GM23338 (cell line): Measurements from ENCODE around the gene POLR1A. TPM values are rescaled to one million over a fixed set of nuclear protein-coding genes. Genes with fewer than 3 reads are reported as not detected.

Source experiments
- ATAC-seq: fragments of 200-7000 bp; cut with Tn5 transposase; 3 replicates; pipeline ENCODE4 v1.9.1; 2020
- DNase-seq: peaks from one replicate; pipeline ENCODE4 v3.0.0-alpha.2; 2015; ENCODE audit warnings: low spot score
- H2AFZ ChIP-seq: fragments of 200-600 bp; sonication (generic); 2 replicates; pipeline ENCODE4 v1.8.0; 2016; ENCODE audit warnings: antibody characterized with exemption, mild to moderate bottlenecking, moderate library complexity
- H3F3A ChIP-seq: fragments of 200-600 bp; sonication (generic); replicated peaks from 2 replicates; pipeline ENCODE4 v1.8.0; 2017; ENCODE audit warnings: antibody characterized with exemption, mixed run types, low read depth
- H3K27ac ChIP-seq: fragments of 200-600 bp; sonication (generic); 2 replicates; pipeline ENCODE4 v1.6.1; 2016; ENCODE audit warnings: low read depth
- H3K27me3 ChIP-seq: fragments of 200-600 bp; sonication (generic); 2 replicates; pipeline ENCODE4 v1.8.0; 2016; ENCODE audit warnings: mild to moderate bottlenecking, mixed run types, moderate library complexity; ENCODE audit not compliant: insufficient read depth
- H3K36me3 ChIP-seq: fragments of 200-600 bp; sonication (generic); 2 replicates; pipeline ENCODE4 v1.8.0; 2016; ENCODE audit warnings: mild to moderate bottlenecking; ENCODE audit not compliant: insufficient read depth
- H3K4me1 ChIP-seq: fragments of 200-600 bp; sonication (generic); 2 replicates; pipeline ENCODE4 v1.8.0; 2016; ENCODE audit warnings: mild to moderate bottlenecking, moderate library complexity; ENCODE audit not compliant: insufficient read depth
- H3K4me2 ChIP-seq: fragments of 200-600 bp; sonication (generic); 2 replicates; pipeline ENCODE4 v1.7.1; 2017; ENCODE audit warnings: mixed run types
- H3K4me3 ChIP-seq: fragments of 200-600 bp; sonication (generic); 2 replicates; pipeline ENCODE4 v1.6.1; 2016; ENCODE audit warnings: mixed run types
- H3K79me2 ChIP-seq: fragments of 200-600 bp; sonication (generic); replicated peaks from 2 replicates; pipeline ENCODE4 v1.8.0; 2017; ENCODE audit warnings: mild to moderate bottlenecking; ENCODE audit not compliant: insufficient read depth
- H3K9me2 ChIP-seq: fragments of 200-600 bp; sonication (generic); 2 replicates; pipeline ENCODE4 v1.8.0; 2017; ENCODE audit not compliant: insufficient read depth
- H4K20me1 ChIP-seq: fragments of 200-600 bp; sonication (generic); replicated peaks from 2 replicates; pipeline ENCODE4 v1.8.0; 2017; ENCODE audit warnings: mild to moderate bottlenecking; ENCODE audit not compliant: insufficient read depth
- H3K27ac Mint-ChIP-seq: 2 replicates; pipeline ENCODE4 v1.8.0; 2020; ENCODE audit warnings: inconsistent platforms, mild to moderate bottlenecking, moderate library complexity, mixed read lengths
- H3K27me3 Mint-ChIP-seq: 3 replicates; pipeline ENCODE4 v1.8.0; 2022; ENCODE audit warnings: low read depth, mild to moderate bottlenecking, moderate library complexity, mixed read lengths, inconsistent platforms; ENCODE audit not compliant: insufficient read depth, poor library complexity
- H3K36me3 Mint-ChIP-seq: 3 replicates; pipeline ENCODE4 v1.8.0; 2021; ENCODE audit warnings: low read depth, mild to moderate bottlenecking, inconsistent platforms, moderate library complexity, mixed read lengths
- H3K4me1 Mint-ChIP-seq: 3 replicates; pipeline ENCODE4 v1.8.0; 2020; ENCODE audit warnings: mild to moderate bottlenecking, inconsistent platforms, mixed read lengths
- H3K4me3 Mint-ChIP-seq: 3 replicates; pipeline ENCODE4 v1.8.0; 2021; ENCODE audit warnings: moderate library complexity, mild to moderate bottlenecking, inconsistent platforms, mixed read lengths
- H3K9me3 Mint-ChIP-seq: 3 replicates; pipeline ENCODE4 v1.8.0; 2020; ENCODE audit warnings: moderate library complexity, mild to moderate bottlenecking, inconsistent platforms, mixed read lengths
- CREB1 ChIP-seq: fragments of 250-450 bp; sonication (Bioruptor Pico); IDR thresholded peaks from 2 replicates; pipeline ENCODE4 v1.5.0; 2020; ENCODE audit warnings: low read depth, mild to moderate bottlenecking, moderate library complexity
- EZH2 ChIP-seq: fragments of 200-600 bp; sonication (generic); IDR thresholded peaks from one replicate; pipeline ENCODE4 v1.8.0; 2017; ENCODE audit warnings: antibody characterized with exemption, mild to moderate bottlenecking, low read depth; ENCODE audit not compliant: unreplicated experiment
- EZH2phosphoT487 ChIP-seq: fragments of 200-600 bp; sonication (generic); IDR thresholded peaks from one replicate; pipeline ENCODE4 v1.8.1; 2018; ENCODE audit warnings: antibody characterized with exemption; ENCODE audit not compliant: unreplicated experiment
- JUNB ChIP-seq: IDR thresholded peaks from one replicate; pipeline ENCODE4 v1.6.1; 2016; ENCODE audit warnings: antibody characterized with exemption; ENCODE audit not compliant: unreplicated experiment
- NANOG ChIP-seq: IDR thresholded peaks from 2 replicates; pipeline ENCODE4 v1.6.1; 2016; ENCODE audit warnings: antibody characterized with exemption, borderline replicate concordance
- POLR2AphosphoS5 ChIP-seq: IDR thresholded peaks from 2 replicates; pipeline ENCODE4 v1.6.1; 2016; ENCODE audit warnings: antibody characterized with exemption, low read depth
- STAT1 ChIP-seq: IDR thresholded peaks from one replicate; pipeline ENCODE4 v1.6.1; 2016; ENCODE audit warnings: antibody characterized with exemption; ENCODE audit not compliant: unreplicated experiment
- ZNF114 ChIP-seq: fragments of 250-450 bp; sonication (Bioruptor Pico); IDR thresholded peaks from 2 replicates; pipeline ENCODE4 v1.5.0; 2020; ENCODE audit warnings: mild to moderate bottlenecking, moderate library complexity
- ZNF331 ChIP-seq: fragments of 250-450 bp; sonication (Bioruptor Pico); IDR thresholded peaks from 2 replicates; pipeline ENCODE4 v1.5.0; 2020; ENCODE audit warnings: low read depth, mild to moderate bottlenecking, moderate library complexity
- polyA plus RNA-seq: library from polyadenylated mRNA; unstranded; fragments of >200 nt; fragmentation: Nextera tagmentation; extraction: Ambion mirVana; gene quantifications from 2 replicates; pipeline ENCODE4 v1.2.1, GENCODE V29; 2016
- total RNA-seq: library from RNA; depleted of rRNA; stranded (reverse); fragments of >200 nt; shearing (Covaris generic); gene quantifications from 2 replicates; pipeline ENCODE4 v1.2.3, GENCODE V29; 2014
- TF ChIP-seq, protein P1 (sequence below): IDR thresholded peaks from one replicate; pipeline ENCODE4 v1.6.1; 2018; ENCODE audit warnings: antibody characterized with exemption; ENCODE audit not compliant: unreplicated experiment
- TF ChIP-seq, protein P2 (sequence below), 2 experiments: fragments of 200-600 bp in 1 of 2; sonication (generic) in 1 of 2; conservative IDR thresholded peaks; 2 replicates each; pipeline versions ENCODE4 v1.5.1 to v1.6.1; 2016 to 2017; ENCODE audit warnings: antibody characterized with exemption in 2 of 2, low read depth in 2 of 2, mild to moderate bottlenecking in 2 of 2, moderate library complexity in 1 of 2
- TF ChIP-seq, protein P3 (sequence below): fragments of 250-450 bp; sonication (Bioruptor Pico); IDR thresholded peaks from 2 replicates; pipeline ENCODE4 v1.5.0; 2020; ENCODE audit warnings: mild to moderate bottlenecking, moderate library complexity
- TF ChIP-seq, protein P4 (sequence below): IDR thresholded peaks from 2 replicates; pipeline ENCODE4 v1.6.1; 2016; ENCODE audit warnings: antibody characterized with exemption

The POLR1A gene
- total and polyA plus RNA-seq, 2 experiments from 2014 or later: 13.8 to 43.2 TPM

DNA sequence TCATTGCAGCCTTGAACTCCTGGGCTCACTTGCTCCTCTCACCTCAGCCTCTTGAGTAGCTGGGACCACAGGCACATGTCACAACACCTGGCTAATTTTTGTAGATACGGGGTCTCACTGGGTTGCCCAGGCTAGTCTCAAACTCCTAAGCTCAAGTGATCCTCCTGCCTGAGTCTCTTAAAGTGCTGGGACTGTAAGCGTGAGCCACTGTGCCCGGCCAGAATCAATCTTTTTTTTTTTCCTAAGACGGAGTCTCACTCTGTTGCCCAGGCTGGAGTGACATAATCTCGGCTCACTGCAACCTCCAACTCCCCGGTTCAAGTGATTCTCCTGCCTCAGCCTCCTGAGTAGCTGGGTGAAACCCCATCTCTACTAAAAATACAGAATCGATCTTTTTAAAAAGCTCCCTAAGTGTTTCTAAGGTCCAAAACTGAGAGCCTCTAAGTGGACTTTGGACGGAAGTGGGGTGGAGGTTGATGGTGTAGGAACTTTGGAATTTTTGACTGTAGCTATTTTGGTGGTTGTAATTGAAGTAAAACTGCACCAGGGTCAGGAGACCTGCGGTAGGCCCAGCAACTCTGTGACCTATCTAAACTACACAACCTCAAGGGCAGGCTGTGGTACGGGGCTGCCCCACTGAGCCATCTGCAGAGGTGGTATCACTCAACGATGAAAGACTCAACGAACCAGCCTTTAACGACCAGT, 82.9 kb downstream of the POLR1A start:
- peaks cover 37% of the 10 kb centered on the region for H3K36me3 Mint-ChIP-seq
- H3K4me1 Mint-ChIP-seq: no peaks in the 10 kb centered on the region
- no peak overlapping the region for H3K27ac ChIP-seq
- no peak overlapping the region for H2AFZ ChIP-seq
- H3K4me3 Mint-ChIP-seq: no peak overlapping the region
- no peak overlapping the region for H3K4me2 ChIP-seq
- TF ChIP-seq, protein P1, sequence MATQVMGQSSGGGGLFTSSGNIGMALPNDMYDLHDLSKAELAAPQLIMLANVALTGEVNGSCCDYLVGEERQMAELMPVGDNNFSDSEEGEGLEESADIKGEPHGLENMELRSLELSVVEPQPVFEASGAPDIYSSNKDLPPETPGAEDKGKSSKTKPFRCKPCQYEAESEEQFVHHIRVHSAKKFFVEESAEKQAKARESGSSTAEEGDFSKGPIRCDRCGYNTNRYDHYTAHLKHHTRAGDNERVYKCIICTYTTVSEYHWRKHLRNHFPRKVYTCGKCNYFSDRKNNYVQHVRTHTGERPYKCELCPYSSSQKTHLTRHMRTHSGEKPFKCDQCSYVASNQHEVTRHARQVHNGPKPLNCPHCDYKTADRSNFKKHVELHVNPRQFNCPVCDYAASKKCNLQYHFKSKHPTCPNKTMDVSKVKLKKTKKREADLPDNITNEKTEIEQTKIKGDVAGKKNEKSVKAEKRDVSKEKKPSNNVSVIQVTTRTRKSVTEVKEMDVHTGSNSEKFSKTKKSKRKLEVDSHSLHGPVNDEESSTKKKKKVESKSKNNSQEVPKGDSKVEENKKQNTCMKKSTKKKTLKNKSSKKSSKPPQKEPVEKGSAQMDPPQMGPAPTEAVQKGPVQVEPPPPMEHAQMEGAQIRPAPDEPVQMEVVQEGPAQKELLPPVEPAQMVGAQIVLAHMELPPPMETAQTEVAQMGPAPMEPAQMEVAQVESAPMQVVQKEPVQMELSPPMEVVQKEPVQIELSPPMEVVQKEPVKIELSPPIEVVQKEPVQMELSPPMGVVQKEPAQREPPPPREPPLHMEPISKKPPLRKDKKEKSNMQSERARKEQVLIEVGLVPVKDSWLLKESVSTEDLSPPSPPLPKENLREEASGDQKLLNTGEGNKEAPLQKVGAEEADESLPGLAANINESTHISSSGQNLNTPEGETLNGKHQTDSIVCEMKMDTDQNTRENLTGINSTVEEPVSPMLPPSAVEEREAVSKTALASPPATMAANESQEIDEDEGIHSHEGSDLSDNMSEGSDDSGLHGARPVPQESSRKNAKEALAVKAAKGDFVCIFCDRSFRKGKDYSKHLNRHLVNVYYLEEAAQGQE: no peak
- TF ChIP-seq POLR2AphosphoS5 (no peak), ZNF331 (CRISPR knock-in tag) (no peak), EZH2 (no peak), STAT1 (no peak), EZH2phosphoT487 (no peak), JUNB (no peak), NANOG (no peak), CREB1 (CRISPR knock-in tag) (no peak), ZNF114 (CRISPR knock-in tag) (no peak)
- TF ChIP-seq, protein P2, sequence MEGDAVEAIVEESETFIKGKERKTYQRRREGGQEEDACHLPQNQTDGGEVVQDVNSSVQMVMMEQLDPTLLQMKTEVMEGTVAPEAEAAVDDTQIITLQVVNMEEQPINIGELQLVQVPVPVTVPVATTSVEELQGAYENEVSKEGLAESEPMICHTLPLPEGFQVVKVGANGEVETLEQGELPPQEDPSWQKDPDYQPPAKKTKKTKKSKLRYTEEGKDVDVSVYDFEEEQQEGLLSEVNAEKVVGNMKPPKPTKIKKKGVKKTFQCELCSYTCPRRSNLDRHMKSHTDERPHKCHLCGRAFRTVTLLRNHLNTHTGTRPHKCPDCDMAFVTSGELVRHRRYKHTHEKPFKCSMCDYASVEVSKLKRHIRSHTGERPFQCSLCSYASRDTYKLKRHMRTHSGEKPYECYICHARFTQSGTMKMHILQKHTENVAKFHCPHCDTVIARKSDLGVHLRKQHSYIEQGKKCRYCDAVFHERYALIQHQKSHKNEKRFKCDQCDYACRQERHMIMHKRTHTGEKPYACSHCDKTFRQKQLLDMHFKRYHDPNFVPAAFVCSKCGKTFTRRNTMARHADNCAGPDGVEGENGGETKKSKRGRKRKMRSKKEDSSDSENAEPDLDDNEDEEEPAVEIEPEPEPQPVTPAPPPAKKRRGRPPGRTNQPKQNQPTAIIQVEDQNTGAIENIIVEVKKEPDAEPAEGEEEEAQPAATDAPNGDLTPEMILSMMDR (conservative IDR thresholded peaks at IDR 0.05; ENCODE audit: low read depth in 2 of 2): no peak
- TF ChIP-seq, protein P3, sequence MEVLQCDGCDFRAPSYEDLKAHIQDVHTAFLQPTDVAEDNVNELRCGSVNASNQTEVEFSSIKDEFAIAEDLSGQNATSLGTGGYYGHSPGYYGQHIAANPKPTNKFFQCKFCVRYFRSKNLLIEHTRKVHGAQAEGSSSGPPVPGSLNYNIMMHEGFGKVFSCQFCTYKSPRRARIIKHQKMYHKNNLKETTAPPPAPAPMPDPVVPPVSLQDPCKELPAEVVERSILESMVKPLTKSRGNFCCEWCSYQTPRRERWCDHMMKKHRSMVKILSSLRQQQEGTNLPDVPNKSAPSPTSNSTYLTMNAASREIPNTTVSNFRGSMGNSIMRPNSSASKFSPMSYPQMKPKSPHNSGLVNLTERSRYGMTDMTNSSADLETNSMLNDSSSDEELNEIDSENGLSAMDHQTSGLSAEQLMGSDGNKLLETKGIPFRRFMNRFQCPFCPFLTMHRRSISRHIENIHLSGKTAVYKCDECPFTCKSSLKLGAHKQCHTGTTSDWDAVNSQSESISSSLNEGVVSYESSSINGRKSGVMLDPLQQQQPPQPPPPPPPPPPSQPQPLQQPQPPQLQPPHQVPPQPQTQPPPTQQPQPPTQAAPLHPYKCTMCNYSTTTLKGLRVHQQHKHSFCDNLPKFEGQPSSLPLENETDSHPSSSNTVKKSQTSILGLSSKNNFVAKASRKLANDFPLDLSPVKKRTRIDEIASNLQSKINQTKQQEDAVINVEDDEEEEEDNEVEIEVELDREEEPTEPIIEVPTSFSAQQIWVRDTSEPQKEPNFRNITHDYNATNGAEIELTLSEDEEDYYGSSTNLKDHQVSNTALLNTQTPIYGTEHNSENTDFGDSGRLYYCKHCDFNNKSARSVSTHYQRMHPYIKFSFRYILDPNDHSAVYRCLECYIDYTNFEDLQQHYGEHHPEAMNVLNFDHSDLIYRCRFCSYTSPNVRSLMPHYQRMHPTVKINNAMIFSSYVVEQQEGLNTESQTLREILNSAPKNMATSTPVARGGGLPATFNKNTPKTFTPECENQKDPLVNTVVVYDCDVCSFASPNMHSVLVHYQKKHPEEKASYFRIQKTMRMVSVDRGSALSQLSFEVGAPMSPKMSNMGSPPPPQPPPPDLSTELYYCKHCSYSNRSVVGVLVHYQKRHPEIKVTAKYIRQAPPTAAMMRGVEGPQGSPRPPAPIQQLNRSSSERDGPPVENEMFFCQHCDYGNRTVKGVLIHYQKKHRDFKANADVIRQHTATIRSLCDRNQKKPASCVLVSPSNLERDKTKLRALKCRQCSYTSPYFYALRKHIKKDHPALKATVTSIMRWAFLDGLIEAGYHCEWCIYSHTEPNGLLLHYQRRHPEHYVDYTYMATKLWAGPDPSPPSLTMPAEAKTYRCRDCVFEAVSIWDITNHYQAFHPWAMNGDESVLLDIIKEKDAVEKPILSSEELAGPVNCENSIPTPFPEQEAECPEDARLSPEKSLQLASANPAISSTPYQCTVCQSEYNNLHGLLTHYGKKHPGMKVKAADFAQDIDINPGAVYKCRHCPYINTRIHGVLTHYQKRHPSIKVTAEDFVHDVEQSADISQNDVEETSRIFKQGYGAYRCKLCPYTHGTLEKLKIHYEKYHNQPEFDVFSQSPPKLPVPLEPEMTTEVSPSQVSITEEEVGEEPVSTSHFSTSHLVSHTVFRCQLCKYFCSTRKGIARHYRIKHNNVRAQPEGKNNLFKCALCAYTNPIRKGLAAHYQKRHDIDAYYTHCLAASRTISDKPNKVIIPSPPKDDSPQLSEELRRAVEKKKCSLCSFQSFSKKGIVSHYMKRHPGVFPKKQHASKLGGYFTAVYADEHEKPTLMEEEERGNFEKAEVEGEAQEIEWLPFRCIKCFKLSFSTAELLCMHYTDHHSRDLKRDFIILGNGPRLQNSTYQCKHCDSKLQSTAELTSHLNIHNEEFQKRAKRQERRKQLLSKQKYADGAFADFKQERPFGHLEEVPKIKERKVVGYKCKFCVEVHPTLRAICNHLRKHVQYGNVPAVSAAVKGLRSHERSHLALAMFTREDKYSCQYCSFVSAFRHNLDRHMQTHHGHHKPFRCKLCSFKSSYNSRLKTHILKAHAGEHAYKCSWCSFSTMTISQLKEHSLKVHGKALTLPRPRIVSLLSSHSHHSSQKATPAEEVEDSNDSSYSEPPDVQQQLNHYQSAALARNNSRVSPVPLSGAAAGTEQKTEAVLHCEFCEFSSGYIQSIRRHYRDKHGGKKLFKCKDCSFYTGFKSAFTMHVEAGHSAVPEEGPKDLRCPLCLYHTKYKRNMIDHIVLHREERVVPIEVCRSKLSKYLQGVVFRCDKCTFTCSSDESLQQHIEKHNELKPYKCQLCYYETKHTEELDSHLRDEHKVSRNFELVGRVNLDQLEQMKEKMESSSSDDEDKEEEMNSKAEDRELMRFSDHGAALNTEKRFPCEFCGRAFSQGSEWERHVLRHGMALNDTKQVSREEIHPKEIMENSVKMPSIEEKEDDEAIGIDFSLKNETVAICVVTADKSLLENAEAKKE: no peak
- TF ChIP-seq, protein P4, sequence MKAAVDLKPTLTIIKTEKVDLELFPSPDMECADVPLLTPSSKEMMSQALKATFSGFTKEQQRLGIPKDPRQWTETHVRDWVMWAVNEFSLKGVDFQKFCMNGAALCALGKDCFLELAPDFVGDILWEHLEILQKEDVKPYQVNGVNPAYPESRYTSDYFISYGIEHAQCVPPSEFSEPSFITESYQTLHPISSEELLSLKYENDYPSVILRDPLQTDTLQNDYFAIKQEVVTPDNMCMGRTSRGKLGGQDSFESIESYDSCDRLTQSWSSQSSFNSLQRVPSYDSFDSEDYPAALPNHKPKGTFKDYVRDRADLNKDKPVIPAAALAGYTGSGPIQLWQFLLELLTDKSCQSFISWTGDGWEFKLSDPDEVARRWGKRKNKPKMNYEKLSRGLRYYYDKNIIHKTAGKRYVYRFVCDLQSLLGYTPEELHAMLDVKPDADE: no peak
- H3K36me3 ChIP-seq: peaks cover 6% of the 10 kb centered on the region; the same call in 1 of the 2 replicates
- peaks cover 11% of the 10 kb centered on the region for H3K27me3 Mint-ChIP-seq
- no peaks in the 10 kb centered on the region for H3K9me2 ChIP-seq
- H3K4me1 ChIP-seq: no peaks in the 10 kb centered on the region
- no peaks in the 10 kb centered on the region for H3F3A ChIP-seq
- H4K20me1 ChIP-seq: no peaks in the 10 kb centered on the region; the same call in 1 of the 2 replicates
- H3K79me2 ChIP-seq: no peaks in the 10 kb centered on the region
- H3K27ac Mint-ChIP-seq: no peak overlapping the region
- no peaks in the 10 kb centered on the region for H3K9me3 Mint-ChIP-seq
- H3K27me3 ChIP-seq: no peaks in the 10 kb centered on the region
- H3K4me3 ChIP-seq: no peak overlapping the region
- ATAC-seq (no peak), DNase-seq (no peak)
